Fibroblast of skin of right quadriceps (primary cell): Measurements from ENCODE around the gene DLL1.
A peak's percentile ranks its signal among the peaks of the same experiment; 100 is the strongest.
"Not testable (repeated sequence)": the region's sequence is repeated elsewhere in the genome, so short reads cannot be mapped to it uniquely, and the experiment has no call there.

Experiments used
- DNase-seq: peaks from one replicate; pipeline ENCODE4 v3.0.0-alpha.2; 2013

DLL1 gene

GRCh38 chr6:170290296-170291128, at the start of gene DLL1:
Gene DLL1, minus strand, starts transcription at chr6:170291078. Its CDS starts 939 bp downstream, at chr6:170290139.
- peak; percentile 12 for DNase-seq

GRCh38 chr6:170335199-170335598, 44.3 kb upstream of the DLL1 start:
- not testable (repeated sequence) for DNase-seq

GRCh38 chr6:170329321-170329720, 38.4 kb upstream of the DLL1 start:
- no peak for DNase-seq

GRCh38 chr6:170317718-170318117, 26.8 kb upstream of the DLL1 start:
- DNase-seq = no peak

- DNase-seq = no peak
Observed at GRCh38 chr6:170317076-170317475, 26.2 kb upstream of the DLL1 start.

- DNase-seq = no peak
Observed at GRCh38 chr6:170316071-170316470, 25.2 kb upstream of the DLL1 start.

GRCh38 chr6:170314983-170315382, 24.1 kb upstream of the DLL1 start:
- no peak for DNase-seq

- DNase-seq = no peak
Observed at GRCh38 chr6:170313716-170314295, 22.9 kb upstream of the DLL1 start.

GRCh38 chr6:170312876-170313275, 22.0 kb upstream of the DLL1 start:
- no peak for DNase-seq

- no peak for DNase-seq
Observed at GRCh38 chr6:170311696-170312095, 20.8 kb upstream of the DLL1 start.

GRCh38 chr6:170308761-170309160, 17.9 kb upstream of the DLL1 start:
- DNase-seq = no peak

GRCh38 chr6:170307080-170307545, 16.2 kb upstream of the DLL1 start:
- no peak for DNase-seq

- DNase-seq = peak; percentile 94
Observed at GRCh38 chr6:170306324-170307079, 15.6 kb upstream of the DLL1 start, which contains the start of gene FAM120B. Gene FAM120B, plus strand, starts transcription at chr6:170306758. Its CDS starts 10,633 bp downstream, at chr6:170317391.

GRCh38 chr6:170305805-170306323, 15.0 kb upstream of the DLL1 start:
- no peak for DNase-seq

- DNase-seq = no peak
Observed at GRCh38 chr6:170301184-170301583, 10.3 kb upstream of the DLL1 start.

- DNase-seq = no peak
Observed at GRCh38 chr6:170298688-170299087, 7.8 kb upstream of the DLL1 start.

GRCh38 chr6:170297576-170298330, 6.9 kb upstream of the DLL1 start:
- DNase-seq = no peak

- DNase-seq = no peak
Observed at GRCh38 chr6:170296746-170297575, 6.1 kb upstream of the DLL1 start.

GRCh38 chr6:170296423-170296745, 5.5 kb upstream of the DLL1 start:
- DNase-seq = no peak

GRCh38 chr6:170295510-170296422, 4.9 kb upstream of the DLL1 start:
- no peak for DNase-seq
